OCI-LY1 (cell line): Measurements from ENCODE around the gene PDGFA.

ENCODE experiments used
- H2AFZ ChIP-seq: fragments of 200-600 bp; sonication (generic), shearing (Covaris generic); 2 replicates; pipeline ENCODE4 v1.6.0; 2014; ENCODE audit warnings: antibody characterized with exemption, mild to moderate bottlenecking, low read length
- H3F3A ChIP-seq: fragments of 200-600 bp; sonication (generic), shearing (Covaris generic); 2 replicates; pipeline ENCODE4 v1.6.0; 2014; ENCODE audit warnings: mild to moderate bottlenecking, antibody characterized with exemption, low read length, moderate library complexity; ENCODE audit not compliant: insufficient read depth
- H3K27ac ChIP-seq: fragments of 200-600 bp; sonication (generic); 2 replicates; pipeline ENCODE4 v1.5.1; 2014; ENCODE audit warnings: low read length, mixed run types, mild to moderate bottlenecking, low read depth; ENCODE audit not compliant: poor library complexity, severe bottlenecking
- H3K27me3 ChIP-seq: fragments of 200-600 bp; sonication (generic); 2 replicates; pipeline ENCODE4 v1.6.0; 2014; ENCODE audit warnings: antibody characterized with exemption, mild to moderate bottlenecking, low read length, moderate library complexity; ENCODE audit not compliant: insufficient read depth
- H3K36me3 ChIP-seq: fragments of 200-600 bp; sonication (generic); 2 replicates; pipeline ENCODE4 v1.6.1; 2014; ENCODE audit warnings: mild to moderate bottlenecking, antibody characterized with exemption, low read length, moderate library complexity, mixed read lengths; ENCODE audit not compliant: insufficient read depth
- H3K4me1 ChIP-seq: fragments of 200-600 bp; sonication (generic); 2 replicates; pipeline ENCODE4 v1.5.1; 2014; ENCODE audit warnings: mild to moderate bottlenecking, low read length, moderate library complexity; ENCODE audit not compliant: insufficient read depth, severe bottlenecking
- H3K4me2 ChIP-seq: fragments of 200-600 bp; sonication (generic), shearing (Covaris generic); 2 replicates; pipeline ENCODE4 v1.6.1; 2014; ENCODE audit warnings: low read length
- H3K4me3 ChIP-seq: fragments of 200-600 bp; sonication (generic); 2 replicates; pipeline ENCODE4 v1.5.1; 2014; ENCODE audit warnings: low read length, low read depth, mild to moderate bottlenecking, mixed read lengths; ENCODE audit not compliant: poor library complexity, severe bottlenecking
- H3K79me2 ChIP-seq: fragments of 200-600 bp; shearing (Covaris generic); 2 replicates; pipeline ENCODE4 v1.6.1; 2016; ENCODE audit warnings: mixed run types, low read length, mixed read lengths; ENCODE audit not compliant: insufficient read depth
- H3K9ac ChIP-seq: fragments of 200-600 bp; sonication (generic), shearing (Covaris generic); 2 replicates; pipeline ENCODE4 v1.6.1; 2014; ENCODE audit warnings: mild to moderate bottlenecking, low read length, mixed read lengths
- H3K9me2 ChIP-seq: fragments of 200-600 bp; sonication (generic), shearing (Covaris generic); 2 replicates; pipeline ENCODE4 v1.6.1; 2014; ENCODE audit warnings: low read depth, mild to moderate bottlenecking, low read length, mixed read lengths
- H3K9me3 ChIP-seq: fragments of 200-600 bp; shearing (Covaris generic); 2 replicates; pipeline ENCODE4 v1.6.1; 2014; ENCODE audit warnings: low read length, mixed read lengths
- H4K20me1 ChIP-seq: fragments of 200-600 bp; sonication (generic), shearing (Covaris generic); 2 replicates; pipeline ENCODE4 v1.6.0; 2016; ENCODE audit warnings: mild to moderate bottlenecking, low read length; ENCODE audit not compliant: insufficient read depth
- EZH2 ChIP-seq: fragments of 200-600 bp; sonication (generic), shearing (Covaris generic); IDR thresholded peaks from 2 replicates; pipeline ENCODE4 v1.8.0; 2017; ENCODE audit warnings: borderline replicate concordance, mixed run types, mild to moderate bottlenecking, antibody characterized with exemption, low read length, moderate library complexity, mixed read lengths
- TF ChIP-seq, protein P1 (sequence below): fragments of 200-600 bp; sonication (generic), shearing (Covaris generic); IDR thresholded peaks from 2 replicates; pipeline ENCODE4 v1.5.1; 2017; ENCODE audit warnings: mild to moderate bottlenecking, antibody characterized with exemption, low read length, moderate library complexity, mixed read lengths

PDGFA gene

DNA sequence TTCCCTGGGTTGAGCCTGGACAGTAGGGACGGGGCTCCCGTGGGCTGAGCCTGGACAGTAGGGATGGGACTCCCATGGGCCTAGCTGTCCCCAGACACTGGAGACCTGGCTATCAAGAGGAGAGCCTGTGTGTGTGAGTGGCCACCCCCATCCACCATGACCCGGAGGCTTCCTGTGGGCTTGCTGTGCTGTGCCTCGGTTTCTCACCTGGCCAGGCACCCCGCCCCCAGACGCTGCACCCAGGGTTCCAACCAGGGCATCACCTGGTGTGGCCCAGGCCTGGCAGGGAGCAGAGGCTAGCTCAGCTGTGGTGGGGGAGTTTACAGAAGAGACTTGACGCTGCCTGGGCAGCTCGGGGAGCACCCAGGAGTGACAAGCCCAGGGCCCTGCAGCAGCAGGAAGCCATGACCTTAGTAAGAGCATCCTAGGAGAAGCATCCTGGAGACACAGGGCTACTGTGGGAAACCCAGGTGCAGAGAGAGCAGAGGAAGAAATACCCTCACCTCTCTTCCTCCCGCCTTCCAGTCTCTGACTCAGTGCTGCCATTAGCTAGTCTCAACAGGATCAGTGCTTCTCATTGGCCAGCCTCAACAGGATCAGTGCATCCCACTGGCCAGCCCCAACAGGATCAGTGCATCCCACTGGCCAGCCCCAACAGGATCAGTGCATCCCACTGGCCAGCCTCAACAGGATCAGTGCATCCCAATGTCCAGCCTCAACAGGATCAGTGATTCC, 61.0 kb downstream of the PDGFA start:
- Histone ChIP-seq H3K36me3 (no peaks in the 10 kb centered on the region), H3K9me3 (no peaks in the 10 kb centered on the region), H3F3A (no peaks in the 10 kb centered on the region), H3K4me3 (no peak overlapping the region), H3K4me2 (no peak overlapping the region), H3K4me1 (no peaks in the 10 kb centered on the region), H3K79me2 (no peaks in the 10 kb centered on the region), H4K20me1 (no peaks in the 10 kb centered on the region), H3K9ac (no peak overlapping the region), H3K27me3 (no peaks in the 10 kb centered on the region), H2AFZ (no peak overlapping the region), H3K9me2 (no peaks in the 10 kb centered on the region), H3K27ac (no peak overlapping the region)
- TF ChIP-seq, protein P1, sequence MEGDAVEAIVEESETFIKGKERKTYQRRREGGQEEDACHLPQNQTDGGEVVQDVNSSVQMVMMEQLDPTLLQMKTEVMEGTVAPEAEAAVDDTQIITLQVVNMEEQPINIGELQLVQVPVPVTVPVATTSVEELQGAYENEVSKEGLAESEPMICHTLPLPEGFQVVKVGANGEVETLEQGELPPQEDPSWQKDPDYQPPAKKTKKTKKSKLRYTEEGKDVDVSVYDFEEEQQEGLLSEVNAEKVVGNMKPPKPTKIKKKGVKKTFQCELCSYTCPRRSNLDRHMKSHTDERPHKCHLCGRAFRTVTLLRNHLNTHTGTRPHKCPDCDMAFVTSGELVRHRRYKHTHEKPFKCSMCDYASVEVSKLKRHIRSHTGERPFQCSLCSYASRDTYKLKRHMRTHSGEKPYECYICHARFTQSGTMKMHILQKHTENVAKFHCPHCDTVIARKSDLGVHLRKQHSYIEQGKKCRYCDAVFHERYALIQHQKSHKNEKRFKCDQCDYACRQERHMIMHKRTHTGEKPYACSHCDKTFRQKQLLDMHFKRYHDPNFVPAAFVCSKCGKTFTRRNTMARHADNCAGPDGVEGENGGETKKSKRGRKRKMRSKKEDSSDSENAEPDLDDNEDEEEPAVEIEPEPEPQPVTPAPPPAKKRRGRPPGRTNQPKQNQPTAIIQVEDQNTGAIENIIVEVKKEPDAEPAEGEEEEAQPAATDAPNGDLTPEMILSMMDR, result no peak
- TF ChIP-seq EZH2, result no peak

DNA sequence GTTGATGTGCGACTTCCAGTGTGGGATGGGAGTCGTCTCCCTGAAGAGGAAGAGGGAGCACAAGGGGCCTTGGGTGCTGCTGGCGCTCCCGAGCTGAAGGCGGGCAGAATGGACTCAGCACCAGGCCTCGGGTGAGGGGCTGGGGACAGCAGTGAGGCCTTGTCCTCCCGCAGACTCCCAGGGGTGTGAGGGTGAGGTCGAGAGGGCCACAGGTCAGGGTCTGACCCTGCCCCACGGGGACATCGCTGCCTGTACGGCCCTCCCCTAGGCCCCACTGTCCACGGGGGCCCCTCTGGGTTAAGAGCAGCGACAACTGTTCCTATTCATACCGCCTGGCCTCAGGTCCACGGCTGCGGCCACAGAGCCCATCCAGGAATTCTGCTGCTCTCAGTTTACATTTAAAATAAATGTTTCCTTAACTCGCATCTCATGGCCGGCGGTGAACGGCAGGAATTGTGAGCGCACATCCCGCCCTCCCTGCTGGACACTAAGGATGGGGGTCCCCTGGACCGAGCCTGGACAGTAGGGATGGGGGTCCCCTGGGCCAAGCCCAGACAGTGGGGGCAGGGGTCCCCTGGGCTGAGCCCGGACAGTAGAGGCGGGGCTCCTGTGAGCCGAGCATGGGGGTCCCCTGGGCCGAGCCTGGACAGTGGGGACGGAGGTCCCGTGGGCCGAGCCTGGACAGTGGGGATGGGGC, 61.7 kb downstream of the PDGFA start:
- Histone ChIP-seq H3K36me3 (no peaks in the 10 kb centered on the region), H4K20me1 (no peaks in the 10 kb centered on the region), H3K9ac (no peak overlapping the region), H3K9me3 (no peaks in the 10 kb centered on the region), H3K27me3 (no peaks in the 10 kb centered on the region), H3K4me1 (no peaks in the 10 kb centered on the region), H2AFZ (no peak overlapping the region), H3K9me2 (no peaks in the 10 kb centered on the region), H3F3A (no peaks in the 10 kb centered on the region), H3K4me2 (no peak overlapping the region), H3K27ac (no peak overlapping the region), H3K4me3 (no peak overlapping the region), H3K79me2 (no peaks in the 10 kb centered on the region)
- TF ChIP-seq, protein P1, result no peak

DNA sequence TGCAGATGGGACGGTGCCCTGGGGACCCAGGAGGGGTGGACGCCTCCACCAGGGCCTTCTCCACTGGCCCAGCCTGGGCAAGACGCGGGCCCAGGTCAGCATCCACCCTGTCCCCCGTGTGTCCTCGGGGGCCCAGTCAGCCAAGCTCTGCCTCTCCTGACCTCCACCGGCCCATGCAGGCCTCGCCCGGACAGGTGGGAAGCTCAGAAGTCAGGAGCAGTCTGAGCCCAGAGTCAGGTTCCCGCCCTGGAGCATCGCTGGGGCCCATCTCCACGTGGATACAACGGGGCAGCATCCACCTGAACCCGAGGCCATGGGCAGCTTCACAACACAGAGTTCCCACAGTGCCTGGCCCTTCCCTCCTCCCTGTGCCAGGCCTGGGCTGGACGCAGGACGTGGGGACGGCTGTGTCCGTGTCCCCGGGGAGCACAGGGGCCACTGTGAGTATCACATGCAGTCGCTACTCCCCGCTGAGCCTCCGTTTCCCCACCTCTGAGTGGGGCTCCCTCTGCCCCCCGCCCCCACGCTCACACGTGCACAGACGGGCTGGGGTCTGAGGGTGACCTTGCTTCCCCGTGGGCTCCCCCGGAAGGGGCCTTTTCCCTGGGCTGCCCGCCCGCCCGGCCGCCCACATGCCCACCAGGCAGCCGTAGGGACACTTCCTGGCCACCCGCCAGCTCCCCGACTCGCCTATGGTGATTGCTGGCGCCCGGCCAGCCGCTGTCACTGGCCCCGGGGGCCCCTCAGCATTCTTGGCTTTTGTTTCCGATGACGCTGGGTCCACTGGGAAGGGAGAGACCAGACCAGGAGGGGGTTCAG, 64.3 kb downstream of the PDGFA start:
- Histone ChIP-seq H4K20me1 (no peaks in the 10 kb centered on the region), H3F3A (no peaks in the 10 kb centered on the region), H3K79me2 (no peaks in the 10 kb centered on the region), H3K4me2 (no peak overlapping the region), H2AFZ (no peak overlapping the region), H3K4me3 (no peak overlapping the region), H3K9me2 (no peaks in the 10 kb centered on the region), H3K27me3 (no peaks in the 10 kb centered on the region), H3K9me3 (no peaks in the 10 kb centered on the region), H3K4me1 (no peaks in the 10 kb centered on the region), H3K27ac (no peak overlapping the region), H3K36me3 (no peaks in the 10 kb centered on the region), H3K9ac (no peak overlapping the region)
- TF ChIP-seq EZH2, result no peak
- TF ChIP-seq, protein P1, result no peak
